ENCODE measurements around the gene CASQ2. TPM values are rescaled to one million over a fixed set of nuclear protein-coding genes. Genes with fewer than 3 reads are reported as not detected.

CASQ2 gene
- total and polyA plus RNA-seq, 2 experiments from 2014 or later: not detected

DNA sequence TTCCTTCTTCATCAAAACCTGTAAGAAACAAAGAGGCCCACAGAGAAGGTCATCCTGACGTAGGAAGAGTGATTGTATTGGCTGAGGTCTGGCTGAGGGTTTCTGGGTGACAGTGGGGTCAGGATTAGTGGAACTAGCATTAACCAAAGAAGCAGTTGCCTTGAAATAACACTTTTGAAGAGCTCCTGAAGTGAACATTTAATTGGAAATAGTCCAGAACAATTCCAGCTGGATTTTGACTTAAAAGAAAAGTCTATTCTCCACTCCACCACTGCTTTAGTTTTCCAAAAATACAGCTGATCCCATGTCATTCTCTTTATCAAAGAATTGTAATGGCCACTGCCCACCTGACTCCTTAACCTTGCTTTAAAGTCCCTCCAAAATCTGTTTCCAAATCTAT is 27.7 kb downstream of the CASQ2 start:
- H4K20me1 ChIP-seq (ENCODE audit: insufficient read depth, poor library complexity, severe bottlenecking): no peaks in the 10 kb centered on the region
- H3K36me3 ChIP-seq (replicated peaks; ENCODE audit: insufficient read depth, low read depth): no peaks in the 10 kb centered on the region
- no peaks in the 10 kb centered on the region for H3K9me3 ChIP-seq (ENCODE audit: low read depth)
- 86% methylated on average over 1 of the region's 1 CpG for WGBS (ENCODE audit: low lambda C conversion rate, missing lambda C conversion rate)
- no peak overlapping the region for H3K4me2 ChIP-seq
- no peak for TF ChIP-seq CTCF (IDR thresholded peaks at IDR 0.05; ENCODE audit: poor library complexity)
- no peak for TF ChIP-seq EZH2 (IDR thresholded peaks at IDR 0.05; ENCODE audit: borderline replicate concordance)
- no peak for TF ChIP-seq EZH2phosphoT487 (IDR thresholded peaks at IDR 0.05; ENCODE audit: low read depth, severe bottlenecking, unreplicated experiment)
- DNase-seq (ENCODE audit: low spot score): no peak
- H3K4me3 ChIP-seq: no peak overlapping the region
- H3K27me3 ChIP-seq: no peaks in the 10 kb centered on the region
- no peak overlapping the region for H3K27ac ChIP-seq
- no peaks in the 10 kb centered on the region for H3K4me1 ChIP-seq (ENCODE audit: insufficient read depth)
- no peak overlapping the region for H2AFZ ChIP-seq
- no peaks in the 10 kb centered on the region for H3K79me2 ChIP-seq
- no peaks in the 10 kb centered on the region for H3K9me2 ChIP-seq (replicated peaks; ENCODE audit: insufficient read depth)

DNA sequence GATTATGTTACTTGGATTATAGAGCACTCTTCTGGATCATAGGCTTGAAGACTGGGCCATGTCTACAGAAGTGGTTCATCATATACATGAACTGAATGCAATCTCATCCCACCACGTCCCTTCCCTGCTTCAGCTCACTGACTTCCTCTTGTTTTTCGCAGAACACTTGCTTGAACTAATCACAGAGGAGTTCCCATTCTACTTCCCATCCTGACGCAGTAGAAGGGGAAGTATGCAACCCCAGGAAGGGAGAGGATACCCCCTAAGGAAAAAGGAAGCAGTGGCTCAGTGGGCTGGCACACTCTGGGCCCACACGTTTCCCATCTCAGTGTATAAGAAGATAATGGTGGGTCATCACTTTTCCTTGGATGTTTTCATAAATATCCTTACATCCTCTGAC is 36.2 kb downstream of the CASQ2 start:
- H3K9me3 ChIP-seq (ENCODE audit: low read depth): no peaks in the 10 kb centered on the region
- no peak overlapping the region for H2AFZ ChIP-seq
- peaks cover 4% of the 10 kb centered on the region for H3K4me1 ChIP-seq (ENCODE audit: insufficient read depth)
- H3K9me2 ChIP-seq (replicated peaks; ENCODE audit: insufficient read depth): no peaks in the 10 kb centered on the region
- TF ChIP-seq EZH2 (IDR thresholded peaks at IDR 0.05; ENCODE audit: borderline replicate concordance): no peak
- no peak for TF ChIP-seq CTCF (IDR thresholded peaks at IDR 0.05; ENCODE audit: poor library complexity)
- no peak for TF ChIP-seq EZH2phosphoT487 (IDR thresholded peaks at IDR 0.05; ENCODE audit: low read depth, severe bottlenecking, unreplicated experiment)
- H4K20me1 ChIP-seq (ENCODE audit: insufficient read depth, poor library complexity, severe bottlenecking): no peaks in the 10 kb centered on the region
- no peaks in the 10 kb centered on the region for H3K79me2 ChIP-seq
- H3K4me2 ChIP-seq: no peak overlapping the region
- no peak overlapping the region for H3K27ac ChIP-seq
- DNase-seq (ENCODE audit: low spot score): no peak
- H3K4me3 ChIP-seq: no peak overlapping the region
- WGBS (ENCODE audit: low lambda C conversion rate, missing lambda C conversion rate): 84% methylated on average over 4 of the region's 4 CpGs
- H3K36me3 ChIP-seq (replicated peaks; ENCODE audit: insufficient read depth, low read depth): no peaks in the 10 kb centered on the region
- no peaks in the 10 kb centered on the region for H3K27me3 ChIP-seq

GRCh38 chr1:115729756-115730155 is 38.8 kb downstream of the CASQ2 start:
- H3K27me3 ChIP-seq: no peaks in the 10 kb centered on the region
- no peaks in the 10 kb centered on the region for H4K20me1 ChIP-seq (ENCODE audit: insufficient read depth, poor library complexity, severe bottlenecking)
- no peaks in the 10 kb centered on the region for H3K9me2 ChIP-seq (replicated peaks; ENCODE audit: insufficient read depth)
- WGBS (ENCODE audit: low lambda C conversion rate, missing lambda C conversion rate): 91% methylated on average over 4 of the region's 4 CpGs
- H3K36me3 ChIP-seq (replicated peaks; ENCODE audit: insufficient read depth, low read depth): no peaks in the 10 kb centered on the region
- no peak overlapping the region for H3K27ac ChIP-seq
- H3K4me2 ChIP-seq: no peak overlapping the region
- no peak for TF ChIP-seq EZH2phosphoT487 (IDR thresholded peaks at IDR 0.05; ENCODE audit: low read depth, severe bottlenecking, unreplicated experiment)
- no peak for TF ChIP-seq CTCF (IDR thresholded peaks at IDR 0.05; ENCODE audit: poor library complexity)
- TF ChIP-seq EZH2 (IDR thresholded peaks at IDR 0.05; ENCODE audit: borderline replicate concordance): no peak
- peaks cover 21% of the 10 kb centered on the region for H3K4me1 ChIP-seq (ENCODE audit: insufficient read depth)
- H2AFZ ChIP-seq: no peak overlapping the region
- no peaks in the 10 kb centered on the region for H3K9me3 ChIP-seq (ENCODE audit: low read depth)
- H3K4me3 ChIP-seq: no peak overlapping the region
- H3K79me2 ChIP-seq: no peaks in the 10 kb centered on the region
- no peak for DNase-seq (ENCODE audit: low spot score)

DNA sequence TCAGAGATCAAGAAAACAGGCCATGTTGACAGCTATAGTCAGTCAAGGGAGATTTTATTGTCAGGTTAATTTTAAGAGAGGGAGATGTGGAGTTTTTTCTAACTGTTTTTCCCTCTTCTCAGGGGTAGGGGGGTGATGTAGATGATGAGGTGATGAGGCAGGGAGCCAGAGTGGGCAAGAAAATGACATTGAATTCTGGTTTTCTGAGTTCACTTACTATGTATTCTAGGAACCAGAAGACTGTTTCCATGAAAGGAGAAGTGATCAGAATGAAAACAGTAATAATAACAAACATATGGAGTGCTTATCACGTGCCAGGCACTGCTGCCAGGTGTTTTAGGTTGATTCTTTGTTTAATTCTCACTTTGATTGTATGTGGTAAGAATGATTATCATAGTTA is 40.2 kb downstream of the CASQ2 start:
- no peak overlapping the region for H3K4me3 ChIP-seq
- peak overlapping the region; percentile 5 for H2AFZ ChIP-seq
- no peak for TF ChIP-seq CTCF (IDR thresholded peaks at IDR 0.05; ENCODE audit: poor library complexity)
- no peak for TF ChIP-seq EZH2phosphoT487 (IDR thresholded peaks at IDR 0.05; ENCODE audit: low read depth, severe bottlenecking, unreplicated experiment)
- no peak for TF ChIP-seq EZH2 (IDR thresholded peaks at IDR 0.05; ENCODE audit: borderline replicate concordance)

More for the DNA sequence above, 40.2 kb downstream of the CASQ2 start:
- Histone ChIP-seq H3K9me2 (replicated peaks; ENCODE audit: insufficient read depth) (no peaks in the 10 kb centered on the region), H3K9me3 (ENCODE audit: low read depth) (no peaks in the 10 kb centered on the region), H3K4me1 (ENCODE audit: insufficient read depth) (peaks cover 21% of the 10 kb centered on the region), H3K27ac (peak overlapping the region; percentile 83), H4K20me1 (ENCODE audit: insufficient read depth, poor library complexity, severe bottlenecking) (no peaks in the 10 kb centered on the region), H3K27me3 (no peaks in the 10 kb centered on the region), H3K79me2 (no peaks in the 10 kb centered on the region), H3K4me2 (peak overlapping the region; percentile 13), H3K36me3 (replicated peaks; ENCODE audit: insufficient read depth, low read depth) (no peaks in the 10 kb centered on the region)
- 84% methylated on average over 1 of the region's 1 CpG for WGBS (ENCODE audit: low lambda C conversion rate, missing lambda C conversion rate)
- DNase-seq (ENCODE audit: low spot score): no peak

Data from hepatocyte (in vitro differentiated cells).